WTC11 (cell line): ENCODE measurements around the gene PHOSPHO2. TPM values are rescaled to one million over a fixed set of nuclear protein-coding genes. Genes with fewer than 3 reads are reported as not detected.
A peak's percentile ranks its signal among the peaks of the same experiment; 100 is the strongest.

Source experiments
- ATAC-seq: fragments of 200-7000 bp; cut with Tn5 transposase; 2 replicates; pipeline ENCODE4 v1.10.0; 2021; ENCODE audit warnings: mild to moderate bottlenecking, moderate library complexity
- Bru-seq: library from RNA; stranded (reverse); fragments of 400-500 nt; gene quantifications from one replicate; lab custom pipeline; 2021; lab: Mats Ljungman, UMichigan
- CTCF ChIA-PET: fragments of 300-600 bp; sonication (Branson Sonifier 250); formaldehyde crosslinking; loops from one replicate; lab custom pipeline; 2021; ENCODE audit warnings: antibody characterized with exemption; lab: Charles Lee
- POLR2A ChIA-PET: fragments of 350-600 bp; sonication (Branson Sonifier 250); formaldehyde crosslinking; loops from one replicate; lab custom pipeline; 2021; ENCODE audit warnings: antibody characterized with exemption; lab: Charles Lee
- DNase-seq: peaks from one replicate; pipeline ENCODE4 v3.0.0; 2021; ENCODE audit warnings: low spot score
- H3K27ac Mint-ChIP-seq: 2 replicates; pipeline ENCODE4 v1.8.0; 2021; ENCODE audit warnings: mixed read lengths
- H3K27me3 Mint-ChIP-seq: 2 replicates; pipeline ENCODE4 v1.8.0; 2021; ENCODE audit warnings: low read depth, mild to moderate bottlenecking, moderate library complexity, mixed read lengths
- H3K36me3 Mint-ChIP-seq: 2 replicates; pipeline ENCODE4 v1.8.0; 2021; ENCODE audit warnings: mixed read lengths
- H3K4me1 Mint-ChIP-seq: 2 replicates; pipeline ENCODE4 v1.8.0; 2022; ENCODE audit warnings: mixed read lengths
- H3K4me3 Mint-ChIP-seq: 2 replicates; pipeline ENCODE4 v1.8.0; 2021; ENCODE audit warnings: mild to moderate bottlenecking, moderate library complexity, mixed read lengths
- H3K9me3 Mint-ChIP-seq: 2 replicates; pipeline ENCODE4 v1.8.0; 2021; ENCODE audit warnings: mixed read lengths
- CREB1 ChIP-seq: sonication (generic); formaldehyde crosslinking; IDR thresholded peaks from 2 replicates; pipeline ENCODE4 v1.8.0; 2023; ENCODE audit warnings: mild to moderate bottlenecking, missing genetic modification reagents
- ETV6 ChIP-seq: sonication (generic); formaldehyde crosslinking; IDR thresholded peaks from 2 replicates; pipeline ENCODE4 v1.8.1; 2022; ENCODE audit warnings: mild to moderate bottlenecking, missing genetic modification reagents
- GRHL2 ChIP-seq: fragments of 250-450 bp; sonication (Bioruptor Pico); IDR thresholded peaks from 2 replicates; pipeline ENCODE4 v1.8.0; 2022; ENCODE audit warnings: mild to moderate bottlenecking, moderate library complexity; ENCODE audit not compliant: insufficient replicate concordance, severe bottlenecking
- JAZF1 ChIP-seq: fragments of 250-450 bp; sonication (Bioruptor Pico); IDR thresholded peaks from 2 replicates; pipeline ENCODE4 v1.9.0; 2021; ENCODE audit warnings: moderate library complexity, mild to moderate bottlenecking, inconsistent platforms
- OVOL2 ChIP-seq: fragments of 250-450 bp; sonication (Bioruptor Pico); IDR thresholded peaks from 2 replicates; pipeline ENCODE4 v1.9.0; 2021; ENCODE audit warnings: mild to moderate bottlenecking, borderline replicate concordance
- SMAD3 ChIP-seq: sonication (generic); formaldehyde crosslinking; IDR thresholded peaks from 2 replicates; pipeline ENCODE4 v1.8.0; 2022; ENCODE audit warnings: missing genetic modification reagents, mild to moderate bottlenecking, borderline replicate concordance
- SOX15 ChIP-seq: fragments of 250-450 bp; sonication (Bioruptor Pico); IDR thresholded peaks from 2 replicates; pipeline ENCODE4 v1.9.0; 2021; ENCODE audit warnings: mild to moderate bottlenecking
- TCF7 ChIP-seq: sonication (generic); formaldehyde crosslinking; IDR thresholded peaks from 2 replicates; pipeline ENCODE4 v1.8.0; 2022; ENCODE audit warnings: mild to moderate bottlenecking, low read depth, missing genetic modification reagents, moderate library complexity
- TEAD1 ChIP-seq: sonication (generic); formaldehyde crosslinking; IDR thresholded peaks from 2 replicates; pipeline ENCODE4 v1.8.0; 2022; ENCODE audit warnings: mild to moderate bottlenecking, missing genetic modification reagents
- TEAD4 ChIP-seq: sonication (generic); formaldehyde crosslinking; IDR thresholded peaks from 2 replicates; pipeline ENCODE4 v1.8.0; 2022; ENCODE audit warnings: mild to moderate bottlenecking, missing genetic modification reagents
- ZNF121 ChIP-seq: sonication (generic); formaldehyde crosslinking; IDR thresholded peaks from 2 replicates; pipeline ENCODE4 v1.8.0; 2023; ENCODE audit warnings: missing genetic modification reagents
- ZNF232 ChIP-seq: sonication (generic); formaldehyde crosslinking; IDR thresholded peaks from 2 replicates; pipeline ENCODE4 v1.8.0; 2022; ENCODE audit warnings: mild to moderate bottlenecking, missing genetic modification reagents
- long read RNA-seq, 3 experiments: library from RNA in 1 of 3; library from capped mRNA in 1 of 3; library from polyadenylated mRNA in 1 of 3; unstranded in 2 of 3; stranded (forward) in 1 of 3; transcript quantifications; one replicate each; pipeline ENCODE4 v2.0.0, GENCODE V29; 2021
- total RNA-seq: library from RNA; stranded (reverse); gene quantifications from 3 replicates; pipeline ENCODE4 v1.2.3, GENCODE V29; 2021
- TF ChIP-seq, protein P1 (sequence below): sonication (generic); formaldehyde crosslinking; IDR thresholded peaks from 2 replicates; pipeline ENCODE4 v1.8.0; 2022; ENCODE audit warnings: mild to moderate bottlenecking, missing genetic modification reagents
- TF ChIP-seq, protein P2 (sequence below): sonication (generic); formaldehyde crosslinking; IDR thresholded peaks from 2 replicates; pipeline ENCODE4 v1.8.1; 2023; ENCODE audit warnings: mild to moderate bottlenecking, missing genetic modification reagents, moderate library complexity
- TF ChIP-seq, protein P3 (sequence below): fragments of 250-450 bp; sonication (Bioruptor Pico); IDR thresholded peaks from 2 replicates; pipeline ENCODE4 v2.1.2; 2022; ENCODE audit warnings: mild to moderate bottlenecking, moderate library complexity
- TF ChIP-seq, protein P4 (sequence below): fragments of 250-450 bp; sonication (Bioruptor Pico); IDR thresholded peaks from 2 replicates; pipeline ENCODE4 v1.8.0; 2021; ENCODE audit warnings: mild to moderate bottlenecking
- TF ChIP-seq, protein P5 (sequence below): sonication (generic); formaldehyde crosslinking; IDR thresholded peaks from 2 replicates; pipeline ENCODE4 v1.8.1; 2023; ENCODE audit warnings: mild to moderate bottlenecking, missing genetic modification reagents
- TF ChIP-seq, protein P6 (sequence below): fragments of 250-450 bp; sonication (Bioruptor Pico); IDR thresholded peaks from 2 replicates; pipeline ENCODE4 v1.9.0; 2021; ENCODE audit warnings: moderate library complexity, mild to moderate bottlenecking, inconsistent platforms, borderline replicate concordance
- TF ChIP-seq, protein P7 (sequence below): sonication (generic); formaldehyde crosslinking; IDR thresholded peaks from 2 replicates; pipeline ENCODE4 v1.8.0; 2023; ENCODE audit warnings: missing genetic modification reagents, mild to moderate bottlenecking, borderline replicate concordance
- TF ChIP-seq, protein P8 (sequence below): sonication (generic); formaldehyde crosslinking; IDR thresholded peaks from 2 replicates; pipeline ENCODE4 v1.8.1; 2022; ENCODE audit warnings: mild to moderate bottlenecking, moderate library complexity, missing genetic modification reagents

Gene PHOSPHO2, protein sequence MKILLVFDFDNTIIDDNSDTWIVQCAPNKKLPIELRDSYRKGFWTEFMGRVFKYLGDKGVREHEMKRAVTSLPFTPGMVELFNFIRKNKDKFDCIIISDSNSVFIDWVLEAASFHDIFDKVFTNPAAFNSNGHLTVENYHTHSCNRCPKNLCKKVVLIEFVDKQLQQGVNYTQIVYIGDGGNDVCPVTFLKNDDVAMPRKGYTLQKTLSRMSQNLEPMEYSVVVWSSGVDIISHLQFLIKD
- 6.1 to 8.1 TPM (median 7.3 TPM) in 3 replicates for total RNA-seq
- Bru-seq, nascent RNA: percentile 97 among the genes with signal in this experiment
- long read RNA-seq, experiment 1, transcript PHOSPHO2-201 (4 exons, 1,125 nt): major isoform, 9 of 18 reads
- long read RNA-seq, experiment 1, transcript PHOSPHO2-207 (4 exons, 1,253 nt): minor isoform, 6 of 18 reads
- long read RNA-seq, experiment 1, partial matches to known transcripts: 1 of 18 reads
- long read RNA-seq, experiment 1, other reads (novel, unspliced or antisense): 2 of 18 reads
- long read RNA-seq, experiment 2, partial matches to known transcripts: 1 of 9 reads
- long read RNA-seq, experiment 2, other reads (novel, unspliced or antisense): 4 of 9 reads
- long read RNA-seq, experiment 3, transcript PHOSPHO2-201 (4 exons, 1,125 nt): major isoform, 32 of 53 reads
- long read RNA-seq, experiment 3, transcript PHOSPHO2-207 (4 exons, 1,253 nt): minor isoform, 9 of 53 reads
- long read RNA-seq, experiment 3, partial matches to known transcripts: 2 of 53 reads
- long read RNA-seq, experiment 3, other reads (novel, unspliced or antisense): 8 of 53 reads

DNA sequence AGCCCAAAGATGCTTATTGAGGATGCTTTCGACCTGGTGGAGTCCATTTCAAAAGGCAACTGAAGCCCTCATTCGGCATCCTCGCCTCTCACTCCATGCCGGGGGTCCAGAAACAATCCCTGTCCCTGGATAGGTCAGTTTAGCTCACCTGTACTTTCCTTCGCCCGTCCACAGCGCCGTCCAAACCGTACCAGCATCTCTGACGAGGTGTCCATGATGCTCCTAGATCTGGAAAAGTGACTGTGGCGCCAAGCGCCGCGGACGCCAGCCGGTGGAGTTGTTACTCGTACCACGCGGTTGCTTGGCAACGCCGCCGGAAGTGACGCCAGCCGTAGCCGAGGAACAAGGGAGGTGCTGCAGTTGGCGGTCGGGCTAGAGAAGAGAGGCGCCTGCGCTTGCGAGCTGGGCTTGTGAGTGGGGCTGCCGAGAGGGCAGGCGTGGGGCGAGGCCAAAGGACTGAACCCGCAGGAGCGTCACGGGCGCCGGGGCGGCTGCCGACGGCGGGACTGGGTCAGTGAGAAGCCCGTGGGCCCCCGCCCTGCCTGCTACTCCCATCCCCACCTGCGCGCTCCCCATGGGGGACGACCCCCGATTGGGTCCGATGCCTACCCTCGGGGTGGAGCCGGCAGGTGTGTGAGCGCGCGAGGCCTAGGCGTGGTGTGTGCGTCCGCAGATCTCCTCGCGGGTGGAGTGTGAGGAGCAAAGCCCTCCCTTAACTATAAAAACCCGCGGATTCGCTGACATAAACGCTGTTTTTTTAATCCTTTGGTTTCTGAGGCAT lies at the start of gene PHOSPHO2, which contains the start of gene CFAP210:
TSS of gene PHOSPHO2 (plus strand) at position 357 of the 781 bp plus-strand sequence. CDS start 6,503 bp downstream, outside the sequence.
TSS of gene CFAP210 (minus strand) at position 293 of the 781 bp plus-strand sequence. CDS start at position 215, 78 bp downstream.
- Mint-ChIP-seq H3K4me3 (peak within 1 kb of the TSS; percentile 89), H3K9me3 (peaks cover 3% of the 10 kb centered on the region; the same call in 1 of the 2 replicates), H3K4me1 (peaks cover 14% of the 10 kb centered on the region), H3K27me3 (peaks cover 11% of the 10 kb centered on the region), H3K36me3 (peaks cover 9% of the 10 kb centered on the region), H3K27ac (peak within 1 kb of the TSS; percentile 69)
- ATAC-seq (peak; percentile 95), DNase-seq (peak; percentile 97)
- CTCF ChIA-PET: no interaction called here
- POLR2A ChIA-PET: interaction anchor here (0.5 kb wide), 1 partner anchor 104 kb away, joined by 3 read pairs; the partner anchor contains the start of gene SSB
- no peak for TF ChIP-seq GRHL2 (CRISPR knock-in tag)
- TF ChIP-seq TEAD4 (CRISPR knock-in tag): no peak
- TF ChIP-seq, protein P1, sequence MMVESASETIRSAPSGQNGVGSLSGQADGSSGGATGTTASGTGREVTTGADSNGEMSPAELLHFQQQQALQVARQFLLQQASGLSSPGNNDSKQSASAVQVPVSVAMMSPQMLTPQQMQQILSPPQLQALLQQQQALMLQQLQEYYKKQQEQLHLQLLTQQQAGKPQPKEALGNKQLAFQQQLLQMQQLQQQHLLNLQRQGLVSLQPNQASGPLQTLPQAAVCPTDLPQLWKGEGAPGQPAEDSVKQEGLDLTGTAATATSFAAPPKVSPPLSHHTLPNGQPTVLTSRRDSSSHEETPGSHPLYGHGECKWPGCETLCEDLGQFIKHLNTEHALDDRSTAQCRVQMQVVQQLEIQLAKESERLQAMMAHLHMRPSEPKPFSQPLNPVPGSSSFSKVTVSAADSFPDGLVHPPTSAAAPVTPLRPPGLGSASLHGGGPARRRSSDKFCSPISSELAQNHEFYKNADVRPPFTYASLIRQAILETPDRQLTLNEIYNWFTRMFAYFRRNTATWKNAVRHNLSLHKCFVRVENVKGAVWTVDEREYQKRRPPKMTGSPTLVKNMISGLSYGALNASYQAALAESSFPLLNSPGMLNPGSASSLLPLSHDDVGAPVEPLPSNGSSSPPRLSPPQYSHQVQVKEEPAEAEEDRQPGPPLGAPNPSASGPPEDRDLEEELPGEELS (CRISPR knock-in tag): peak; percentile 90
- TF ChIP-seq, protein P2, sequence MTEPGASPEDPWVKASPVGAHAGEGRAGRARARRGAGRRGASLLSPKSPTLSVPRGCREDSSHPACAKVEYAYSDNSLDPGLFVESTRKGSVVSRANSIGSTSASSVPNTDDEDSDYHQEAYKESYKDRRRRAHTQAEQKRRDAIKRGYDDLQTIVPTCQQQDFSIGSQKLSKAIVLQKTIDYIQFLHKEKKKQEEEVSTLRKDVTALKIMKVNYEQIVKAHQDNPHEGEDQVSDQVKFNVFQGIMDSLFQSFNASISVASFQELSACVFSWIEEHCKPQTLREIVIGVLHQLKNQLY (CRISPR knock-in tag): no peak
- TF ChIP-seq OVOL2: no peak
- no peak; the same call in 1 of the 2 replicates for TF ChIP-seq CREB1
- TF ChIP-seq, protein P3, sequence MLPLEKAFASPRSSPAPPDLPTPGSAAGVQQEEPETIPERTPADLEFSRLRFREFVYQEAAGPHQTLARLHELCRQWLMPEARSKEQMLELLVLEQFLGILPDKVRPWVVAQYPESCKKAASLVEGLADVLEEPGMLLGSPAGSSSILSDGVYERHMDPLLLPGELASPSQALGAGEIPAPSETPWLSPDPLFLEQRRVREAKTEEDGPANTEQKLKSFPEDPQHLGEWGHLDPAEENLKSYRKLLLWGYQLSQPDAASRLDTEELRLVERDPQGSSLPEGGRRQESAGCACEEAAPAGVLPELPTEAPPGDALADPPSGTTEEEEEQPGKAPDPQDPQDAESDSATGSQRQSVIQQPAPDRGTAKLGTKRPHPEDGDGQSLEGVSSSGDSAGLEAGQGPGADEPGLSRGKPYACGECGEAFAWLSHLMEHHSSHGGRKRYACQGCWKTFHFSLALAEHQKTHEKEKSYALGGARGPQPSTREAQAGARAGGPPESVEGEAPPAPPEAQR (CRISPR knock-in tag): no peak
- no peak for TF ChIP-seq ZNF232 (CRISPR knock-in tag)
- TF ChIP-seq JAZF1: no peak
- TF ChIP-seq, protein P4, sequence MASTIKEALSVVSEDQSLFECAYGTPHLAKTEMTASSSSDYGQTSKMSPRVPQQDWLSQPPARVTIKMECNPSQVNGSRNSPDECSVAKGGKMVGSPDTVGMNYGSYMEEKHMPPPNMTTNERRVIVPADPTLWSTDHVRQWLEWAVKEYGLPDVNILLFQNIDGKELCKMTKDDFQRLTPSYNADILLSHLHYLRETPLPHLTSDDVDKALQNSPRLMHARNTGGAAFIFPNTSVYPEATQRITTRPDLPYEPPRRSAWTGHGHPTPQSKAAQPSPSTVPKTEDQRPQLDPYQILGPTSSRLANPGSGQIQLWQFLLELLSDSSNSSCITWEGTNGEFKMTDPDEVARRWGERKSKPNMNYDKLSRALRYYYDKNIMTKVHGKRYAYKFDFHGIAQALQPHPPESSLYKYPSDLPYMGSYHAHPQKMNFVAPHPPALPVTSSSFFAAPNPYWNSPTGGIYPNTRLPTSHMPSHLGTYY (CRISPR knock-in tag): no peak
- TF ChIP-seq ZNF121: no peak
- TF ChIP-seq, protein P5, sequence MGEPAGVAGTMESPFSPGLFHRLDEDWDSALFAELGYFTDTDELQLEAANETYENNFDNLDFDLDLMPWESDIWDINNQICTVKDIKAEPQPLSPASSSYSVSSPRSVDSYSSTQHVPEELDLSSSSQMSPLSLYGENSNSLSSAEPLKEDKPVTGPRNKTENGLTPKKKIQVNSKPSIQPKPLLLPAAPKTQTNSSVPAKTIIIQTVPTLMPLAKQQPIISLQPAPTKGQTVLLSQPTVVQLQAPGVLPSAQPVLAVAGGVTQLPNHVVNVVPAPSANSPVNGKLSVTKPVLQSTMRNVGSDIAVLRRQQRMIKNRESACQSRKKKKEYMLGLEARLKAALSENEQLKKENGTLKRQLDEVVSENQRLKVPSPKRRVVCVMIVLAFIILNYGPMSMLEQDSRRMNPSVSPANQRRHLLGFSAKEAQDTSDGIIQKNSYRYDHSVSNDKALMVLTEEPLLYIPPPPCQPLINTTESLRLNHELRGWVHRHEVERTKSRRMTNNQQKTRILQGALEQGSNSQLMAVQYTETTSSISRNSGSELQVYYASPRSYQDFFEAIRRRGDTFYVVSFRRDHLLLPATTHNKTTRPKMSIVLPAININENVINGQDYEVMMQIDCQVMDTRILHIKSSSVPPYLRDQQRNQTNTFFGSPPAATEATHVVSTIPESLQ (CRISPR knock-in tag): no peak
- no peak for TF ChIP-seq SOX15 (CRISPR knock-in tag)
- peak; percentile 88 for TF ChIP-seq ETV6
- TF ChIP-seq, protein P6, sequence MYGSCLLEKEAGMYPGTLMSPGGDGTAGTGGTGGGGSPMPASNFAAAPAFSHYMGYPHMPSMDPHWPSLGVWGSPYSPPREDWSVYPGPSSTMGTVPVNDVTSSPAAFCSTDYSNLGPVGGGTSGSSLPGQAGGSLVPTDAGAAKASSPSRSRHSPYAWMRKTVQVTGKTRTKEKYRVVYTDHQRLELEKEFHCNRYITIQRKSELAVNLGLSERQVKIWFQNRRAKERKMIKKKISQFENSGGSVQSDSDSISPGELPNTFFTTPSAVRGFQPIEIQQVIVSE (CRISPR knock-in tag): no peak
- TF ChIP-seq TEAD1 (CRISPR knock-in tag): peak; percentile 82
- no peak for TF ChIP-seq TCF7
- TF ChIP-seq, protein P7, sequence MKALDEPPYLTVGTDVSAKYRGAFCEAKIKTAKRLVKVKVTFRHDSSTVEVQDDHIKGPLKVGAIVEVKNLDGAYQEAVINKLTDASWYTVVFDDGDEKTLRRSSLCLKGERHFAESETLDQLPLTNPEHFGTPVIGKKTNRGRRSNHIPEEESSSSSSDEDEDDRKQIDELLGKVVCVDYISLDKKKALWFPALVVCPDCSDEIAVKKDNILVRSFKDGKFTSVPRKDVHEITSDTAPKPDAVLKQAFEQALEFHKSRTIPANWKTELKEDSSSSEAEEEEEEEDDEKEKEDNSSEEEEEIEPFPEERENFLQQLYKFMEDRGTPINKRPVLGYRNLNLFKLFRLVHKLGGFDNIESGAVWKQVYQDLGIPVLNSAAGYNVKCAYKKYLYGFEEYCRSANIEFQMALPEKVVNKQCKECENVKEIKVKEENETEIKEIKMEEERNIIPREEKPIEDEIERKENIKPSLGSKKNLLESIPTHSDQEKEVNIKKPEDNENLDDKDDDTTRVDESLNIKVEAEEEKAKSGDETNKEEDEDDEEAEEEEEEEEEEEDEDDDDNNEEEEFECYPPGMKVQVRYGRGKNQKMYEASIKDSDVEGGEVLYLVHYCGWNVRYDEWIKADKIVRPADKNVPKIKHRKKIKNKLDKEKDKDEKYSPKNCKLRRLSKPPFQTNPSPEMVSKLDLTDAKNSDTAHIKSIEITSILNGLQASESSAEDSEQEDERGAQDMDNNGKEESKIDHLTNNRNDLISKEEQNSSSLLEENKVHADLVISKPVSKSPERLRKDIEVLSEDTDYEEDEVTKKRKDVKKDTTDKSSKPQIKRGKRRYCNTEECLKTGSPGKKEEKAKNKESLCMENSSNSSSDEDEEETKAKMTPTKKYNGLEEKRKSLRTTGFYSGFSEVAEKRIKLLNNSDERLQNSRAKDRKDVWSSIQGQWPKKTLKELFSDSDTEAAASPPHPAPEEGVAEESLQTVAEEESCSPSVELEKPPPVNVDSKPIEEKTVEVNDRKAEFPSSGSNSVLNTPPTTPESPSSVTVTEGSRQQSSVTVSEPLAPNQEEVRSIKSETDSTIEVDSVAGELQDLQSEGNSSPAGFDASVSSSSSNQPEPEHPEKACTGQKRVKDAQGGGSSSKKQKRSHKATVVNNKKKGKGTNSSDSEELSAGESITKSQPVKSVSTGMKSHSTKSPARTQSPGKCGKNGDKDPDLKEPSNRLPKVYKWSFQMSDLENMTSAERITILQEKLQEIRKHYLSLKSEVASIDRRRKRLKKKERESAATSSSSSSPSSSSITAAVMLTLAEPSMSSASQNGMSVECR: peak; percentile 92; the same call in 1 of the 2 replicates
- TF ChIP-seq, protein P8, sequence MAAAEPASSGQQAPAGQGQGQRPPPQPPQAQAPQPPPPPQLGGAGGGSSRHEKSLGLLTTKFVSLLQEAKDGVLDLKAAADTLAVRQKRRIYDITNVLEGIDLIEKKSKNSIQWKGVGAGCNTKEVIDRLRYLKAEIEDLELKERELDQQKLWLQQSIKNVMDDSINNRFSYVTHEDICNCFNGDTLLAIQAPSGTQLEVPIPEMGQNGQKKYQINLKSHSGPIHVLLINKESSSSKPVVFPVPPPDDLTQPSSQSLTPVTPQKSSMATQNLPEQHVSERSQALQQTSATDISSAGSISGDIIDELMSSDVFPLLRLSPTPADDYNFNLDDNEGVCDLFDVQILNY (CRISPR knock-in tag): no peak
- TF ChIP-seq SMAD3 (CRISPR knock-in tag): no peak
